ENCODE measurements around the gene SETX.

DNA sequence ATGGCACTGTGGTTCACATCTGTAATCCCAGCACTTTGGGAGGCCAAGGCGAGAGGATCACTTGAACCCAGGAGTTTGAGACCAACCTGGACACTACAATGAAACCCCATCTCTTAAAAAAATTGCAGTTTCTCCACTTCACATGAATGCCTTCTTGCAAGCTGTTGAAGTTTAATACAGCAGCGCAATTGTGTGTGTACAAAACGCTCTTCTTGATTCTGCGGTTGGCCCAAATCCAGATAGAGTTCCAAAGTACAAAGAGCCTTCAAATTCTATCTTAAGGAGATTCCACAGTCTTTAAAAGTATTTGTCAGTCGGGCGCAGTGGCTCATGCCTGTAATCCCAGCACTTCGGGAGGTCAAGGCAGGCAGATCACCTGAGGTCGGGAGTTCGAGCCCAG, 9.3 kb upstream of the SETX start:
- TF ChIP-seq, protein P1, sequence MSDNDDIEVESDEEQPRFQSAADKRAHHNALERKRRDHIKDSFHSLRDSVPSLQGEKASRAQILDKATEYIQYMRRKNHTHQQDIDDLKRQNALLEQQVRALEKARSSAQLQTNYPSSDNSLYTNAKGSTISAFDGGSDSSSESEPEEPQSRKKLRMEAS (IDR thresholded peaks at IDR 0.05; ENCODE audit: low read depth, low read length): no peak
- TF ChIP-seq CTCF (IDR thresholded peaks at IDR 0.05; ENCODE audit: low read depth, low read length) (no peak), MYC (IDR thresholded peaks at IDR 0.05; ENCODE audit: low read depth, low read length) (no peak), POLR2A (IDR thresholded peaks at IDR 0.05; ENCODE audit: extremely low read depth, insufficient read length) (no peak)
